C4-2B (cell line): ENCODE measurements around the gene ATP23.

Experiments used
- ZFX ChIP-seq: fragments of 450-650 bp; IDR thresholded peaks from 2 replicates; pipeline ENCODE4 v1.6.1; 2017
- TF ChIP-seq, protein P1 (sequence below): fragments of 450-650 bp; conservative IDR thresholded peaks from 2 replicates; pipeline ENCODE4 v1.5.1; 2017; ENCODE audit warnings: mild to moderate bottlenecking

DNA sequence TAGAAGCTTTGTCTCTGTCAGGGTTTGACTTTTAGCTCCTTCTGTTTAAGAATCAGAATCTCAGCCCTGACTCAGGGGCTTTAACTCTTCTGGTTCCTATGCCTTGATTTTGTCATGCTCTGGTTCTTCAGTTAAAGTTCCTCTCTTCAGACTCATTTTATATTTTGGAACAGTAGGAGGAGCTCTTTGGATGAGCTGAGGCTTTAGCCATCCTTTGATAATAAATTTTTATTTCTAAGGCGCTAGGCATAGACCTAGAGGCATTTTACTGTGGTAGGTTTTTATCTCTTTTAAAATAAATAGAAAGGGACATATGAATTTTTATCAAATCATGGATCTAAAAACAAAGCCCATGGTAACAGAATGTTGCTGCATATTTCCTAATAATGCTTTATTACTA is 51.7 kb downstream of the ATP23 start:
- TF ChIP-seq, protein P1, sequence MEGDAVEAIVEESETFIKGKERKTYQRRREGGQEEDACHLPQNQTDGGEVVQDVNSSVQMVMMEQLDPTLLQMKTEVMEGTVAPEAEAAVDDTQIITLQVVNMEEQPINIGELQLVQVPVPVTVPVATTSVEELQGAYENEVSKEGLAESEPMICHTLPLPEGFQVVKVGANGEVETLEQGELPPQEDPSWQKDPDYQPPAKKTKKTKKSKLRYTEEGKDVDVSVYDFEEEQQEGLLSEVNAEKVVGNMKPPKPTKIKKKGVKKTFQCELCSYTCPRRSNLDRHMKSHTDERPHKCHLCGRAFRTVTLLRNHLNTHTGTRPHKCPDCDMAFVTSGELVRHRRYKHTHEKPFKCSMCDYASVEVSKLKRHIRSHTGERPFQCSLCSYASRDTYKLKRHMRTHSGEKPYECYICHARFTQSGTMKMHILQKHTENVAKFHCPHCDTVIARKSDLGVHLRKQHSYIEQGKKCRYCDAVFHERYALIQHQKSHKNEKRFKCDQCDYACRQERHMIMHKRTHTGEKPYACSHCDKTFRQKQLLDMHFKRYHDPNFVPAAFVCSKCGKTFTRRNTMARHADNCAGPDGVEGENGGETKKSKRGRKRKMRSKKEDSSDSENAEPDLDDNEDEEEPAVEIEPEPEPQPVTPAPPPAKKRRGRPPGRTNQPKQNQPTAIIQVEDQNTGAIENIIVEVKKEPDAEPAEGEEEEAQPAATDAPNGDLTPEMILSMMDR = peak; percentile 89
- no peak for TF ChIP-seq ZFX
